Ascending aorta (tissue), 2 donors: ENCODE data around the gene G3BP1. TPM values are rescaled to one million over a fixed set of nuclear protein-coding genes. Genes with fewer than 3 reads are reported as not detected.

Experiments
- DNase-seq, 2 donors: peaks; one replicate each; pipeline ENCODE4 v3.0.0-alpha.2; 2019; ENCODE audit warnings: low spot score in 2 of 2
- H3K27ac ChIP-seq, 2 donors: fragments of 200-600 bp; sonication (generic); one replicate each; pipeline ENCODE4 v1.5.1; 2016 to 2017; ENCODE audit warnings: mild to moderate bottlenecking in 1 of 2
- H3K27me3 ChIP-seq: fragments of 200-600 bp; sonication (generic); one replicate; pipeline ENCODE4 v1.5.1; 2017
- H3K36me3 ChIP-seq, 2 donors: fragments of 200-600 bp; sonication (generic); one replicate each; pipeline ENCODE4 v1.5.1; 2016
- H3K4me1 ChIP-seq, 2 donors: fragments of 200-600 bp; sonication (generic); one replicate each; pipeline ENCODE4 v1.5.1; 2016 to 2017; ENCODE audit warnings: mild to moderate bottlenecking in 1 of 2
- H3K4me3 ChIP-seq, 2 donors: fragments of 200-600 bp; sonication (generic); one replicate each; pipeline ENCODE4 v1.5.1; 2016 to 2017; ENCODE audit warnings: mild to moderate bottlenecking in 1 of 2
- H3K9me3 ChIP-seq, 2 donors: fragments of 200-600 bp; sonication (generic); one replicate each; pipeline ENCODE4 v1.5.1; 2016
- CTCF ChIP-seq, 3 experiments: fragments of 200-600 bp in 2 of 3; fragments of 450-650 bp in 1 of 3; sonication (generic) in 2 of 3; IDR thresholded peaks; one replicate each; pipeline ENCODE4 v1.5.1; 2016 to 2019; ENCODE audit warnings: antibody characterized with exemption in 3 of 3, mild to moderate bottlenecking in 1 of 3, moderate library complexity in 1 of 3
- intact Hi-C: fragments of 100-400 bp; cut with DNase I; formaldehyde crosslinking; loops from one replicate; pipeline ENCODE4 v1.15.1; 2023
- total RNA-seq: library from RNA; depleted of rRNA; stranded (reverse); fragments of >200 nt; gene quantifications from one replicate; pipeline ENCODE4 v1.1.0, GENCODE V29; 2016

G3BP1 gene
- total RNA-seq, 1 donor from 2014 or later = 138 TPM

DNA sequence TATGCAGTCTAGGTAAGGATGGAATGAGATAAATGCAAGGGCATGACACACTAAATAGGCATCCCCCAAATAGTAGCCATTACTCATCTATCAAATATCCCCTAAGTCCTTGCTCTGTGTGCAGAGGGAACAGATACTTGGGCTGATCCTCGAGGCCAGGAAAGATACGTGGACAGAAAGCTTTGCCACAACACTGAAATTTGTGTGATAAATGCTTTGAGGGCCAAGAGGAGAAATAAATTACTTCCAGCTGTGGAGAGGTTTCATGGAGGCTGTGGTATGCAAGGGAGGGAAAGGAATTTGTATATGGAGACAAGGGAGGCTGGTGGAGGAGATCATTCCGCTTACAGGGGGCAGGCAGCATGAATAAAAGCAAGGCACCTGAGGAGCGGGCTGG is 31.8 kb upstream of the G3BP1 start:
- intact Hi-C loops = loop anchor here (1.0 to 2.0 kb wide), 6 partner anchors 21 to 293 kb away; partner anchors contain the start of genes G3BP1 and SLC36A1
- Histone ChIP-seq H3K4me3 (peak overlapping the region in 1 of 2 donors; percentile 9), H3K4me1 (peaks cover 4 to 29% of the 10 kb centered on the region in 2 donors), H3K27ac (peak overlapping the region; percentile 86 to 89), H3K9me3 (no peaks in the 10 kb centered on the region), H3K27me3 (no peaks in the 10 kb centered on the region), H3K36me3 (peaks cover 5 to 8% of the 10 kb centered on the region in 2 donors)
- no peak for DNase-seq
- TF ChIP-seq CTCF (IDR thresholded peaks at IDR 0.05) = no peak

GRCh38 chr5:151740336-151740942 is 31.3 kb upstream of the G3BP1 start:
- H3K9me3 ChIP-seq = no peaks in the 10 kb centered on the region
- peak in 1 of 2 donors; percentile 87 for DNase-seq
- peaks cover 5 to 9% of the 10 kb centered on the region in 2 donors for H3K36me3 ChIP-seq
- peak; percentile 82 to 94 (median 92) for TF ChIP-seq CTCF (IDR thresholded peaks at IDR 0.05)
- peaks cover 4 to 33% of the 10 kb centered on the region in 2 donors for H3K4me1 ChIP-seq
- H3K27me3 ChIP-seq = no peaks in the 10 kb centered on the region
- intact Hi-C loops = loop anchor here (1.0 to 2.0 kb wide), 6 partner anchors 21 to 293 kb away; partner anchors contain the start of genes G3BP1 and SLC36A1
- H3K27ac ChIP-seq = peak overlapping the region; percentile 86 to 89
- peak overlapping the region in 1 of 2 donors; percentile 9 for H3K4me3 ChIP-seq

GRCh38 chr5:151740958-151741373 is 30.8 kb upstream of the G3BP1 start:
- Histone ChIP-seq H3K27ac (peak overlapping the region; percentile 86 to 89), H3K36me3 (peaks cover 5 to 14% of the 10 kb centered on the region in 2 donors), H3K4me1 (peaks cover 4 to 38% of the 10 kb centered on the region in 2 donors), H3K4me3 (peak overlapping the region in 1 of 2 donors; percentile 9), H3K27me3 (no peaks in the 10 kb centered on the region), H3K9me3 (no peaks in the 10 kb centered on the region)
- TF ChIP-seq CTCF (IDR thresholded peaks at IDR 0.05) = no peak
- intact Hi-C loops = loop anchor here (1.0 to 2.0 kb wide), 6 partner anchors 22 to 294 kb away; partner anchors contain the start of genes G3BP1 and SLC36A1
- no peak for DNase-seq

DNA sequence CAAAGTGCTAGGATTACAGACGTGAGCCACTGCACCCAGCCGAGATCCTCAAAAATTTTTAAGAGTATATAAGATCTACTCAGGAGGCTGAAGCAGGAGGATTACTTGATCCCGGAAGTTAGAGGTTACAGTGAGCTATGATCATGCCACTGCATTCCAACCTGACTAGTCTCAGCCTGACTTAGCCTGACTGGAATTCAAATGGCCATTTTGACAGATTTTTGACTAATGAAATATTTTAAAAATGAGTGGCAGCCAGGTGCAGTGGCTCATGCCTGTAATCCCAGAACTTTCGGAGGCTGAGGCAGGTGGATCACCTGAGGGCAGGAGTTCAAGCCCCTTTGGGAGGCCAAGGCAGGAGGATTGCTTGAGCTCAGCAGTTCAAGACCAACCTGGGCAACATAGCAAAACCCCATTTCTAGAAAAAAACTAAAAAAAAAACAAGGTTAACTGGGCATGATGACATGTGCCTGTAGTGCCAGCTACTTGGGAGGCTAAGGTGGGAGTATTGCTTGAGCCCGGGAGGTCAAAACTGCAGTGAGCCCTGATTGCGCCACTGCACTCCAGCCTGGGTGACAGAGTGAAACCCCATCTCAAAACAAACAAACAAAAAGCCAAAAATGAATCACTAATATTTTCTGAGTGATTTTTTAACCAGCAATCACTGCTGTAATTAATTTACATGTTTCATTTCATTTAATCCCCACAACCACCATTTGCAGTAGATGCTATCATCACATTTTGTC is 29.9 kb upstream of the G3BP1 start:
- H3K4me1 ChIP-seq = peaks cover 4 to 38% of the 10 kb centered on the region in 2 donors
- no peak overlapping the region for H3K4me3 ChIP-seq
- no peak for TF ChIP-seq CTCF (IDR thresholded peaks at IDR 0.05)
- peak overlapping the region; percentile 86 to 89 for H3K27ac ChIP-seq
- peaks cover 5 to 17% of the 10 kb centered on the region in 2 donors for H3K36me3 ChIP-seq
- intact Hi-C loops = loop anchor here (2.0 kb wide), 2 partner anchors 29 to 43 kb away; partner anchors contain the start of gene G3BP1
- H3K9me3 ChIP-seq = no peaks in the 10 kb centered on the region
- no peaks in the 10 kb centered on the region for H3K27me3 ChIP-seq
- no peak for DNase-seq

DNA sequence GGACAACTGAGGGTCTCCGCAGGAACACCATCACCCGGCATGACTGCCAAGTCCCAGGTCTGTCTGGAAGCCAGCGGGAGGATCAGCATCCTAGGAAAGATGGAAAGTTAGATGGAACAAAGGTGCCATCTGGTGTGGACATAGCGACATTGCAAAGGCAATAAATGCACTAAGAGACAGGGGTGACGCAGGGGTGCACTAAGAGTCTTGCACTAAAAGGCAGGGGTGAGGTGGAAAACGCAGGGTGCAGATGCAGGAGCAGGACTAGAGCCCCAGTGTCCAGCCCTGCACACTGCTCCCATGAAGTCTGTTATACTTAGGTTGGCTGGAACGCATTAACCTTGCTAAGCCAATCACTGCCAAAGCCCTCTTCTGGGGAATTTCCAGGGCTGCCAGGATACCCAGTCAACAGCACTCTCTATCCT is 28.9 kb upstream of the G3BP1 start:
- peak in 1 of 2 donors; percentile 66 for DNase-seq

More for the DNA sequence above, 28.9 kb upstream of the G3BP1 start:
- peak overlapping the region in 1 of 2 donors; percentile 86 for H3K27ac ChIP-seq
- no peaks in the 10 kb centered on the region for H3K27me3 ChIP-seq
- peaks cover 4 to 38% of the 10 kb centered on the region in 2 donors for H3K4me1 ChIP-seq
- intact Hi-C loops = no loop called here
- no peaks in the 10 kb centered on the region for H3K9me3 ChIP-seq
- TF ChIP-seq CTCF (IDR thresholded peaks at IDR 0.05) = peak; percentile 50 to 73 (median 63)
- peaks cover 5 to 17% of the 10 kb centered on the region in 2 donors for H3K36me3 ChIP-seq
- H3K4me3 ChIP-seq = no peak overlapping the region
